Astrocyte (in vitro differentiated cells and primary cell): ENCODE results near the gene USP40.

Experiments
- EZH2 ChIP-seq: IDR thresholded peaks from 2 replicates; pipeline ENCODE4 v1.6.1; 2012; ENCODE audit warnings: mild to moderate bottlenecking, low read length, inconsistent platforms; ENCODE audit not compliant: insufficient read depth
- TF ChIP-seq, protein P1 (sequence below): IDR thresholded peaks from 2 replicates; pipeline ENCODE4 v1.5.1; 2011; ENCODE audit warnings: low read depth, mild to moderate bottlenecking, inconsistent platforms, low read length, moderate library complexity; ENCODE audit not compliant: insufficient read depth

- TF ChIP-seq, protein P1, sequence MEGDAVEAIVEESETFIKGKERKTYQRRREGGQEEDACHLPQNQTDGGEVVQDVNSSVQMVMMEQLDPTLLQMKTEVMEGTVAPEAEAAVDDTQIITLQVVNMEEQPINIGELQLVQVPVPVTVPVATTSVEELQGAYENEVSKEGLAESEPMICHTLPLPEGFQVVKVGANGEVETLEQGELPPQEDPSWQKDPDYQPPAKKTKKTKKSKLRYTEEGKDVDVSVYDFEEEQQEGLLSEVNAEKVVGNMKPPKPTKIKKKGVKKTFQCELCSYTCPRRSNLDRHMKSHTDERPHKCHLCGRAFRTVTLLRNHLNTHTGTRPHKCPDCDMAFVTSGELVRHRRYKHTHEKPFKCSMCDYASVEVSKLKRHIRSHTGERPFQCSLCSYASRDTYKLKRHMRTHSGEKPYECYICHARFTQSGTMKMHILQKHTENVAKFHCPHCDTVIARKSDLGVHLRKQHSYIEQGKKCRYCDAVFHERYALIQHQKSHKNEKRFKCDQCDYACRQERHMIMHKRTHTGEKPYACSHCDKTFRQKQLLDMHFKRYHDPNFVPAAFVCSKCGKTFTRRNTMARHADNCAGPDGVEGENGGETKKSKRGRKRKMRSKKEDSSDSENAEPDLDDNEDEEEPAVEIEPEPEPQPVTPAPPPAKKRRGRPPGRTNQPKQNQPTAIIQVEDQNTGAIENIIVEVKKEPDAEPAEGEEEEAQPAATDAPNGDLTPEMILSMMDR, result no peak
- TF ChIP-seq EZH2, result no peak
Measured at GRCh38 chr2:233435436-233436190, 131.0 kb downstream of the USP40 start.
